Inferior parietal cortex (tissue), 1 donor: ENCODE data around the gene NACA.
A peak's percentile ranks its signal among the peaks of the same experiment; 100 is the strongest.
"Not testable (repeated sequence)": the region's sequence is repeated elsewhere in the genome, so short reads cannot be mapped to it uniquely, and the experiment has no call there.

ENCODE experiments used
- DNase-seq: peaks from one replicate; pipeline ENCODE4 v3.0.0-alpha.2; 2016; ENCODE audit errors: extremely low spot score

Gene NACA

GRCh38 chr12:56724972-56725722 is at the start of gene NACA:
Gene NACA (minus strand): TSS chr12:56725299. CDS start chr12:56724521, 778 bp downstream.
- peak; percentile 98 for DNase-seq

- DNase-seq, result no peak
Observed at GRCh38 chr12:56773113-56773512, 48.0 kb upstream of the NACA start.

DNA sequence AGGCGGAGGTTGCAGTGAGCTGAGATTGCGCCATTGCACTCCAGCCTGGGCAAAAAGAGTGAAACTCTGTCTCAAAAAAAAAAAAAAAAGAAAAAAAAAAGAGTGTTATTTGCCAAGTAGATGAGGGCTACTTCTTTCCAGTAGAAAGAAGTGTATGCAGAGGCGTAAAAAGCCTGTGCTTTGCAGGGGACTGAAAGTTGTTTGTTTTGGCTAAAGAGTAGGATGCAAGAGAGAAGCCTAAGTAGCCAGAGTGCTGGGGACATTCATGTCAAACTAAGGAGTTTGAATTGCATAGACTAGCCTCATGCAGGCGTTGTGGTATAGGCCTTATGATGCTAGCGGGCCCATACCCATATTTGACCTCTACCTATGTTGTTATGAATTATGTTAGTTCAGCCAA is 47.5 kb upstream of the NACA start:
- no peak for DNase-seq

DNA sequence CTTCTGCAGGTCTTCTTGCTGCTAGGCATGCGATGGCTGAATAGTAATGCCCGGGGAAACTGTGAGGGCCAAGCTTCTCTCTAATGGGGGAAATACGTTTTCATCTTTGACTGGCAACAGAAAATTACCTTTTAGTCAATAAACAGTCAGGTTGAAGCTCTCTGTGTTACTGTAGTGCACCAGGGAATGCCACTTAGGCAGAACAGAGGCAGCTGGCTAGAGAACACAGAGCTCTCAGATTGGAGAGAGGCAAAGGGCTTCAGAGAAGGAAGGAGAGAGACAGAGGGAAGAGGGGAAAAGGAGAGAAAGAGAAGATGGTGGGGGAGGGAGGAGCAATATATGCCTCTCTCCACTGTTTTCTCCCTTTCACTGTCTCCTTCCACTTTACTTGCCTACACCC is 44.8 kb upstream of the NACA start:
- no peak for DNase-seq

GRCh38 chr12:56768424-56768823 is 43.3 kb upstream of the NACA start:
- no peak for DNase-seq

- no peak for DNase-seq
Observed at GRCh38 chr12:56766535-56766934, 41.4 kb upstream of the NACA start.

DNA sequence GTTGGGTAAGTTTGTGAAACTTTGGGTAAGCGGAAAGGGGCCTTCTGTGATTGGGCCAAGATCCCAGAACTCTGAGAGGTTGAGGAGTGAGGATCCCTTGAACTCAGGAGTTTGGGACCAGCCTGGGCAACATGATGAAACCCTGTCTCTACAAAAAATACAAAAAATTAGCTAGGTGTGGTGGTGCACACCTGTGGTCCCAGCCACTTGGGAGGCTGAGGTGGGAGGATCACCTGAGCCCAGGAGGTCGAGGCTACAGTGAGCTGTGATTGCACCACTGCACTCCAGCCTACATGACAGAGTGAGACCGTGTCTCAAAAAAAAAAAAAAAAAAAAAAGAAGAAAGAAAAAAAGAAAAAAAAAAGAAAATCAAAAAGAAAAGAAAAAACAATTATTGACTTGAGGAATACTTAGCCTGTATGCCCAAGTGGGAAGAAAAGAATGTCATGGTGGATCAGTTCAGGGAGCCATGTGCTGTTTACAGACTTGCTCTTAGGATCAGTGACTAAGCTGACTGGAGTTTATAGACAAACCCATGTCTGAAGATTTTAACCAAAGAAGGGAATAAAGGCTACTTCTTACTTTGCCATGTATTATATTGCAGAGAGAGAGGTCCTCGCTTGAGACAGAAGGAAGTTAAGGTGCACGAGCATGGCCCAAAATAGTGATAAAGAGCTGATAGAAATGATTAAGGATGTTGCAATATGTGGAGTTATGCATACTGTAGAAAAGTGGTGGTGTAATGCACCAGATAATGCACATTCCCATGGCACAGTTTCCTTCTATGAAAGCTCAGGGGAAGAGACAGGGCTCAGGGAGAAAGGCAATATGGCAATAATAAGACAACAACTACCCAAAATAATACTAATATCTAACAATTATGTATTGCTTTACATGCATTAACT is 38.9 kb upstream of the NACA start:
- no peak for DNase-seq

- DNase-seq, result no peak
Observed at GRCh38 chr12:56761812-56762211, 36.7 kb upstream of the NACA start.

DNA sequence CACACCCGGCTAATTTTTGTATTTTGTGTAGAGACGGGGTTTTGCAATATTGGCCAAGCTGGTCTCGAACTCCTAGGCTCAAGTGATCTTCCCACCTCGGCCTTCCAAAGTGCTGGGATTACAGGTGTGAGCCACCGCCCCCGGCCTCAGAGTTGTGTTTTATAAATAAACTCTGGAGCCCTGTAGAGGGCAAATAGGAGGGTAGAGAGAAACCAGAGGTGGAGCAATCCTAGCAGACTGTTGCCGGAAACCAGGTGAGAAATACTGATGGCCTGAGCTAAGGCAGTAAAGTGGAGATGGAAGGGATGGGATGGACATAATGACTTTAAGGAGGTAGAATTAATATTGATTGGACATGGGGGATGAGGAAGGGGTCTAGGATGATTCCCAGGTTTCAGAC is 35.4 kb upstream of the NACA start:
- no peak for DNase-seq

DNA sequence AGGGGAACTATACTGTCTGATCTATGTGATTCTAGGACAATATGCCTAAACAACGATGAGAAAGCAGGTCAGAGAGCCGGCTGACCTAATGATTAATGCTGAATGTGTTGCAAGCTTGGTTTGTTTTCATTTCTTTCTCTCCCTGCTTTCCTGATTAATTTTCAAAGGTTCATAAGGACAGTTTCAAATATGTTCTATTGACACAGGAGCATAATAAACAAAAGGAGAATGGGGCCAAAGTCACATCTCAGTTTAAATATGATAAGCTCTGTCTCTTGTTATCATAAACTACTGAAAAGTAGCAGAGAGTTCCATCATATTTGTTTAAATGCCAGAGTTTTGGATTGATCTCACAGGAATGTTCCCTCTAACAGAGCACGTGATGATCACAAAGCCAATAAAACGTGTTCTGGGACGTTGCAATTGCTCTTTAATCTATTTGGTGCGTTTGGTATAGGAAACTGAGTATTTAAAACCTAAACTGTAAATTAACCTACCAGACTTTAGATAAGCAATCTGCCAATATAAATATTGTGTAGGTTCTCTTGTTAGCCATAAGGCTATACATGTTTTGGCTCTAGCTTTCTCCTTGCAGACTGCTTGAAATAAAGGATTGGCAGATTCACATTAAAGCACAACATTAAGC is 34.3 kb upstream of the NACA start:
- DNase-seq, result no peak

DNA sequence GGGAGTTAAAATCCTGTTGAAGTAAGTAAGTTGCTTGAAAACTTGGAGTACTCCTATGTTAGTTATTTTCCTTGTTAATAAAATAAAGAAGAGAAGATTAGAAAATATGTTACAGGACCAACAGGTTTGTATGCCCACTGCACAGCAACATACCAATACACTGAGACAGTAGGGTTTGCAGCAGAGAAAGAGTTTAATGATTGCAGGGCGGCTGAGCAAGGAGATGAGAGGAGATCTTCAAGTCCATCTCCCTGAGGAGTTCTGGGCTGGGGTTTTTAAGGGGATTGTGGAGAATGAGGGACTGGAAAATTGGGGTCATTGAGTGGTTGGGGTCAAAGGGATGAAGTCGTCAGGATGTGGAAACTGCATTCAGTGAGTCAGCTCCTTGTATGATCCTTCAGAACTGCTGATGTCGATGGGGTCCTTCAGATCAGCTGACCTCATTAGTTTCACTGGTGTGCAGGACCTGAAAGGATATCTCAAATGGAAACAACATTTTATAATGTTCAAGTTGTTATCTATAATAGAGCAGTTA is 33.7 kb upstream of the NACA start:
- DNase-seq, result no peak

- DNase-seq, result not testable (repeated sequence)
Observed at GRCh38 chr12:56757971-56758370, 32.9 kb upstream of the NACA start.

DNA sequence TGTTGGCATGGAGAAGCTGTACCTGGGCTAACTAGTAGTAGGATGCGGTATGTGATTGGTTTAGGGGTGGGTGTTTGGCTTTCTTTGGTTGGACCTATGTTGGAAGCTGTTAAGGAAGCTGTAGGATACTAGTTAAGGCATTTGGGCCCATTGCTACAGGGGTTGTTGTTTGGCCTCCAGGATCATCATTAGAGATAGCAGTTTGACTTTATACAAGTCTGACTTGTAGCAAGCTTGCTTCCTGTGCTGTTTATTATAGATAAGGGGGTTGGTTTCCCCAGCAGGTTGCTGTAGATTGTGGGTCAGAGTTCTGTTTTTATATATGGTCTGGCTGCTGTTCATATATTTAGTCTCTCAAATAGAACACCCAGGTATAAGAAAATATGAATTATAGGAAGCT is 28.5 kb upstream of the NACA start:
- DNase-seq, result no peak

GRCh38 chr12:56751712-56752598 is 26.9 kb upstream of the NACA start, which contains the start of gene PRIM1:
Gene PRIM1 (minus strand): TSS chr12:56752323. CDS start chr12:56752298, 25 bp downstream.
- DNase-seq, result peak; percentile 86

DNA sequence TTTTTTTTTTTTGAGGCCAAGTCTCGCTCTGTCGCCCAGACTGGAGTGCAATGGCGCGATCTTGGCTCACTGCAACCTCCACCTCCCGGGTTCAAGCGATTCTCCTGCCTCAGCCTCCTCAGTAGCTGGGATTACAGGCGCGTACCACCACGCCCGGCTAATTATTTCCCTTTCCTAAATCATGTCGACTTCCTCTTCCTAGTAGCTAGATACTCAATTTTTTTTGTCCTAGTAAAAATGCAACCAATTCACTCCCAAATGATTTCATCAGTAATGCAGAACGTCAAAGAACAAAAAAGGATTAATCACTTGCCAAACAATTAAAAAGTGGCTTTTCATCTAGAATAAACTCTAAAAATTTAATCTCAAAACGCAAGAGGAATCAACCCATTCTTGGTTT is 25.5 kb upstream of the NACA start:
- DNase-seq, result not testable (repeated sequence)

DNA sequence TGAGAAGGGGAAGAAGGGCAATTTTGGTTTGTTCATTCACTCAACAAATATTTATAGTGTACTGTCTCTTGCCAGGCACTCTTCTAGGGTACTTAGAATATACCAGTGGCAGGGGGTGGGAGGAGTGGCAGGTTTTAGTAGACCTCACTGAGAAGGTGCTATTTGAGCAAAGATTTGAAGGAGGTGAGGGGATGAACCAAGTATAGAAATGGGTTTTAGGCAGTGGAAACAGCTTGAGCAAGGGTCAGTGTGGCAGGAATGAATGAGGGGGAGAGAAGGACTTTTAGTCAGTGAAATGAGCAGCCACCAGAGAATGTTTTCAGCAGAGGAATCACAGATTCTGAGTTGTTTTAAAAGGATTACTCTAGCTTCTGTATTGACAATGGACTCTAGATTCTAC is 24.8 kb upstream of the NACA start:
- DNase-seq, result no peak

DNA sequence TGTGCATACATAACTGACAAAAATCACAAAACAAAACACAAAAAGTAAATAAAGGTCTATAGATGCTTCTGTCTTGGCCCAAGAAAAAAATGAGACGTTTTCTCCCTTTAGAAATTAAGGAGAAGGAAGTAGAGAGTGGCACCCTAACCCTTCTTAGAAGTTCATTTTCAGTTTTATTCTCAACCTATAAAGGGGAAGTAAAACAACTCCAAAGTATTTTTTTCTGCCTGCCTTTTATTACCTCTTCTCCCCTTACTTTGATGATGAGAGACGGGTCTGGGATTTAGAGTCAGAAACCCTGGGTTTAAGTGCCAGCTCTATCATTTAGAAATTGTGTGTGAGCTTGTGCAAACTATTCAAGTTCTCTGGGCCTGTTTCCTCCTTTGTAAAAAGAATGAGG is 24.3 kb upstream of the NACA start:
- no peak for DNase-seq

- no peak for DNase-seq
Observed at GRCh38 chr12:56728139-56728861, 3.2 kb upstream of the NACA start.

GRCh38 chr12:56726196-56726675 is 1.1 kb upstream of the NACA start:
- not testable (repeated sequence) for DNase-seq

GRCh38 chr12:56725723-56726102 is 614 bp upstream of the NACA start:
- DNase-seq, result no peak

- no peak for DNase-seq
Observed at GRCh38 chr12:56724701-56724971, 463 bp downstream of the NACA start.
